GM23338 (cell line): ENCODE measurements around the gene KSR2. TPM values are rescaled to one million over a fixed set of nuclear protein-coding genes. Genes with fewer than 3 reads are reported as not detected.

Experiments
- ATAC-seq: fragments of 200-7000 bp; cut with Tn5 transposase; 3 replicates; pipeline ENCODE4 v1.9.1; 2020
- DNase-seq: peaks from one replicate; pipeline ENCODE4 v3.0.0-alpha.2; 2015; ENCODE audit warnings: low spot score
- H2AFZ ChIP-seq: fragments of 200-600 bp; sonication (generic); 2 replicates; pipeline ENCODE4 v1.8.0; 2016; ENCODE audit warnings: antibody characterized with exemption, mild to moderate bottlenecking, moderate library complexity
- H3F3A ChIP-seq: fragments of 200-600 bp; sonication (generic); replicated peaks from 2 replicates; pipeline ENCODE4 v1.8.0; 2017; ENCODE audit warnings: antibody characterized with exemption, mixed run types, low read depth
- H3K27ac ChIP-seq: fragments of 200-600 bp; sonication (generic); 2 replicates; pipeline ENCODE4 v1.6.1; 2016; ENCODE audit warnings: low read depth
- H3K27me3 ChIP-seq: fragments of 200-600 bp; sonication (generic); 2 replicates; pipeline ENCODE4 v1.8.0; 2016; ENCODE audit warnings: mild to moderate bottlenecking, mixed run types, moderate library complexity; ENCODE audit not compliant: insufficient read depth
- H3K36me3 ChIP-seq: fragments of 200-600 bp; sonication (generic); 2 replicates; pipeline ENCODE4 v1.8.0; 2016; ENCODE audit warnings: mild to moderate bottlenecking; ENCODE audit not compliant: insufficient read depth
- H3K4me1 ChIP-seq: fragments of 200-600 bp; sonication (generic); 2 replicates; pipeline ENCODE4 v1.8.0; 2016; ENCODE audit warnings: mild to moderate bottlenecking, moderate library complexity; ENCODE audit not compliant: insufficient read depth
- H3K4me2 ChIP-seq: fragments of 200-600 bp; sonication (generic); 2 replicates; pipeline ENCODE4 v1.7.1; 2017; ENCODE audit warnings: mixed run types
- H3K4me3 ChIP-seq: fragments of 200-600 bp; sonication (generic); 2 replicates; pipeline ENCODE4 v1.6.1; 2016; ENCODE audit warnings: mixed run types
- H3K79me2 ChIP-seq: fragments of 200-600 bp; sonication (generic); replicated peaks from 2 replicates; pipeline ENCODE4 v1.8.0; 2017; ENCODE audit warnings: mild to moderate bottlenecking; ENCODE audit not compliant: insufficient read depth
- H3K9me2 ChIP-seq: fragments of 200-600 bp; sonication (generic); 2 replicates; pipeline ENCODE4 v1.8.0; 2017; ENCODE audit not compliant: insufficient read depth
- H4K20me1 ChIP-seq: fragments of 200-600 bp; sonication (generic); replicated peaks from 2 replicates; pipeline ENCODE4 v1.8.0; 2017; ENCODE audit warnings: mild to moderate bottlenecking; ENCODE audit not compliant: insufficient read depth
- H3K27ac Mint-ChIP-seq: 2 replicates; pipeline ENCODE4 v1.8.0; 2020; ENCODE audit warnings: inconsistent platforms, mild to moderate bottlenecking, moderate library complexity, mixed read lengths
- H3K27me3 Mint-ChIP-seq: 3 replicates; pipeline ENCODE4 v1.8.0; 2022; ENCODE audit warnings: low read depth, mild to moderate bottlenecking, moderate library complexity, mixed read lengths, inconsistent platforms; ENCODE audit not compliant: insufficient read depth, poor library complexity
- H3K36me3 Mint-ChIP-seq: 3 replicates; pipeline ENCODE4 v1.8.0; 2021; ENCODE audit warnings: low read depth, mild to moderate bottlenecking, inconsistent platforms, moderate library complexity, mixed read lengths
- H3K4me1 Mint-ChIP-seq: 3 replicates; pipeline ENCODE4 v1.8.0; 2020; ENCODE audit warnings: mild to moderate bottlenecking, inconsistent platforms, mixed read lengths
- H3K4me3 Mint-ChIP-seq: 3 replicates; pipeline ENCODE4 v1.8.0; 2021; ENCODE audit warnings: moderate library complexity, mild to moderate bottlenecking, inconsistent platforms, mixed read lengths
- H3K9me3 Mint-ChIP-seq: 3 replicates; pipeline ENCODE4 v1.8.0; 2020; ENCODE audit warnings: moderate library complexity, mild to moderate bottlenecking, inconsistent platforms, mixed read lengths
- CREB1 ChIP-seq: fragments of 250-450 bp; sonication (Bioruptor Pico); IDR thresholded peaks from 2 replicates; pipeline ENCODE4 v1.5.0; 2020; ENCODE audit warnings: low read depth, mild to moderate bottlenecking, moderate library complexity
- EZH2 ChIP-seq: fragments of 200-600 bp; sonication (generic); IDR thresholded peaks from one replicate; pipeline ENCODE4 v1.8.0; 2017; ENCODE audit warnings: antibody characterized with exemption, mild to moderate bottlenecking, low read depth; ENCODE audit not compliant: unreplicated experiment
- EZH2phosphoT487 ChIP-seq: fragments of 200-600 bp; sonication (generic); IDR thresholded peaks from one replicate; pipeline ENCODE4 v1.8.1; 2018; ENCODE audit warnings: antibody characterized with exemption; ENCODE audit not compliant: unreplicated experiment
- JUNB ChIP-seq: IDR thresholded peaks from one replicate; pipeline ENCODE4 v1.6.1; 2016; ENCODE audit warnings: antibody characterized with exemption; ENCODE audit not compliant: unreplicated experiment
- NANOG ChIP-seq: IDR thresholded peaks from 2 replicates; pipeline ENCODE4 v1.6.1; 2016; ENCODE audit warnings: antibody characterized with exemption, borderline replicate concordance
- POLR2AphosphoS5 ChIP-seq: IDR thresholded peaks from 2 replicates; pipeline ENCODE4 v1.6.1; 2016; ENCODE audit warnings: antibody characterized with exemption, low read depth
- STAT1 ChIP-seq: IDR thresholded peaks from one replicate; pipeline ENCODE4 v1.6.1; 2016; ENCODE audit warnings: antibody characterized with exemption; ENCODE audit not compliant: unreplicated experiment
- ZNF114 ChIP-seq: fragments of 250-450 bp; sonication (Bioruptor Pico); IDR thresholded peaks from 2 replicates; pipeline ENCODE4 v1.5.0; 2020; ENCODE audit warnings: mild to moderate bottlenecking, moderate library complexity
- ZNF331 ChIP-seq: fragments of 250-450 bp; sonication (Bioruptor Pico); IDR thresholded peaks from 2 replicates; pipeline ENCODE4 v1.5.0; 2020; ENCODE audit warnings: low read depth, mild to moderate bottlenecking, moderate library complexity
- polyA plus RNA-seq: library from polyadenylated mRNA; unstranded; fragments of >200 nt; fragmentation: Nextera tagmentation; extraction: Ambion mirVana; gene quantifications from 2 replicates; pipeline ENCODE4 v1.2.1, GENCODE V29; 2016
- total RNA-seq: library from RNA; depleted of rRNA; stranded (reverse); fragments of >200 nt; shearing (Covaris generic); gene quantifications from 2 replicates; pipeline ENCODE4 v1.2.3, GENCODE V29; 2014
- TF ChIP-seq, protein P1 (sequence below), 2 experiments: fragments of 200-600 bp in 1 of 2; sonication (generic) in 1 of 2; conservative IDR thresholded peaks; 2 replicates each; pipeline versions ENCODE4 v1.5.1 to v1.6.1; 2016 to 2017; ENCODE audit warnings: antibody characterized with exemption in 2 of 2, low read depth in 2 of 2, mild to moderate bottlenecking in 2 of 2, moderate library complexity in 1 of 2
- TF ChIP-seq, protein P2 (sequence below): IDR thresholded peaks from one replicate; pipeline ENCODE4 v1.6.1; 2018; ENCODE audit warnings: antibody characterized with exemption; ENCODE audit not compliant: unreplicated experiment

Gene KSR2
- total and polyA plus RNA-seq, 2 experiments from 2014 or later: 1.1 to 2.7 TPM

DNA sequence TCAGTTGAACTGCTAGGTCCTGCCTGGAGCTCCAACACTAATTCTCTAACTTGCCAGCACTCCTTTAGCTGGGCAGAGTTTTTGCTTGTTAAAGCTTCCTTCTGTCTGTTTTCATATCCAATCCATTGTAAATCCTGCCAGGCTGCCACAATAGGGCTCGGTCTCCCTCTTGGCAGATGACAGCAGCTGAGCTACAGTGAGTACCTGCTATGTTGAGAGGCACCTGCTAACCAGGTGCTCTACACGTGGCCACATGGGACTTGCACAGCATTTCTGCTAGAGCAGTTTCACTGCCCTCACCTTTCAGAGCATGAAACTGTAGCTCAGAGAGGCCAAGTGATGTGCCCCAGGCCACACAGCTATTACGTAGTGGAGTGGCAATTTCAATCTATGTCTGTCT, 500.8 kb downstream of the KSR2 start (continued):
- TF ChIP-seq, protein P1, sequence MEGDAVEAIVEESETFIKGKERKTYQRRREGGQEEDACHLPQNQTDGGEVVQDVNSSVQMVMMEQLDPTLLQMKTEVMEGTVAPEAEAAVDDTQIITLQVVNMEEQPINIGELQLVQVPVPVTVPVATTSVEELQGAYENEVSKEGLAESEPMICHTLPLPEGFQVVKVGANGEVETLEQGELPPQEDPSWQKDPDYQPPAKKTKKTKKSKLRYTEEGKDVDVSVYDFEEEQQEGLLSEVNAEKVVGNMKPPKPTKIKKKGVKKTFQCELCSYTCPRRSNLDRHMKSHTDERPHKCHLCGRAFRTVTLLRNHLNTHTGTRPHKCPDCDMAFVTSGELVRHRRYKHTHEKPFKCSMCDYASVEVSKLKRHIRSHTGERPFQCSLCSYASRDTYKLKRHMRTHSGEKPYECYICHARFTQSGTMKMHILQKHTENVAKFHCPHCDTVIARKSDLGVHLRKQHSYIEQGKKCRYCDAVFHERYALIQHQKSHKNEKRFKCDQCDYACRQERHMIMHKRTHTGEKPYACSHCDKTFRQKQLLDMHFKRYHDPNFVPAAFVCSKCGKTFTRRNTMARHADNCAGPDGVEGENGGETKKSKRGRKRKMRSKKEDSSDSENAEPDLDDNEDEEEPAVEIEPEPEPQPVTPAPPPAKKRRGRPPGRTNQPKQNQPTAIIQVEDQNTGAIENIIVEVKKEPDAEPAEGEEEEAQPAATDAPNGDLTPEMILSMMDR (conservative IDR thresholded peaks at IDR 0.05; ENCODE audit: low read depth in 2 of 2): no peak
- TF ChIP-seq CREB1 (CRISPR knock-in tag): no peak
- no peak for TF ChIP-seq ZNF114 (CRISPR knock-in tag)

DNA sequence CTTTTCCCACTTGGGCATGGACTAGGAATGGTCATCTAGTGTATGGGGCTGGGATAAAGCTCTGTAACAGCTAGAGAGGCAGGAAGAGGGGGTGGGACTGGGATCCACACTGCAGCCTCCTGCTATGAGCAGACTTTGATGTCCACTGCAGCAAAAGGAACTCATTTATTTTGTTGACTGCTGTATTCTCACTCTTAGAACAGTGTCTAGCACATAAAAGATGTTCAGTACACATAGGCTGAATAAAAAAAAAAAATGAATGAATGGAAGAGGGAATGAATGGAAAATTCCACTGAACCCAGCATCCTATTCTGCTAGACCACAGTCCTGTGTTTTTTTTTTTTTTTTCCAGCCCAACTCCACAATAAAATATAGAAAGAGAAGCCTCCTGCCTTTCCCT, 501.2 kb downstream of the KSR2 start:
- no peak overlapping the region for H2AFZ ChIP-seq
- peaks cover 4% of the 10 kb centered on the region; the same call in 2 of the 3 replicates for H3K9me3 Mint-ChIP-seq
- H4K20me1 ChIP-seq: no peaks in the 10 kb centered on the region
- H3K4me1 ChIP-seq: no peaks in the 10 kb centered on the region
- H3K27me3 ChIP-seq: no peaks in the 10 kb centered on the region
- no peaks in the 10 kb centered on the region for H3K36me3 ChIP-seq
- no peak overlapping the region for H3K27ac Mint-ChIP-seq
- H3K27ac ChIP-seq: no peak overlapping the region
- 0 out of 2 replicates have a peak, but pooled peaks cover 7% of the 10 kb centered on the region for H3K9me2 ChIP-seq
- H3K36me3 Mint-ChIP-seq: peaks cover 4% of the 10 kb centered on the region; the same call in 1 of the 3 replicates
- ATAC-seq: no peak
- TF ChIP-seq NANOG (no peak), STAT1 (no peak), EZH2phosphoT487 (no peak)
- H3K4me1 Mint-ChIP-seq: no peaks in the 10 kb centered on the region
- no peaks in the 10 kb centered on the region for H3K79me2 ChIP-seq
- H3K4me2 ChIP-seq: no peak overlapping the region
- no peak overlapping the region for H3K4me3 Mint-ChIP-seq
- H3K27me3 Mint-ChIP-seq: peaks cover 3% of the 10 kb centered on the region
- H3F3A ChIP-seq: no peaks in the 10 kb centered on the region
- no peak for DNase-seq
- no peak overlapping the region for H3K4me3 ChIP-seq

DNA sequence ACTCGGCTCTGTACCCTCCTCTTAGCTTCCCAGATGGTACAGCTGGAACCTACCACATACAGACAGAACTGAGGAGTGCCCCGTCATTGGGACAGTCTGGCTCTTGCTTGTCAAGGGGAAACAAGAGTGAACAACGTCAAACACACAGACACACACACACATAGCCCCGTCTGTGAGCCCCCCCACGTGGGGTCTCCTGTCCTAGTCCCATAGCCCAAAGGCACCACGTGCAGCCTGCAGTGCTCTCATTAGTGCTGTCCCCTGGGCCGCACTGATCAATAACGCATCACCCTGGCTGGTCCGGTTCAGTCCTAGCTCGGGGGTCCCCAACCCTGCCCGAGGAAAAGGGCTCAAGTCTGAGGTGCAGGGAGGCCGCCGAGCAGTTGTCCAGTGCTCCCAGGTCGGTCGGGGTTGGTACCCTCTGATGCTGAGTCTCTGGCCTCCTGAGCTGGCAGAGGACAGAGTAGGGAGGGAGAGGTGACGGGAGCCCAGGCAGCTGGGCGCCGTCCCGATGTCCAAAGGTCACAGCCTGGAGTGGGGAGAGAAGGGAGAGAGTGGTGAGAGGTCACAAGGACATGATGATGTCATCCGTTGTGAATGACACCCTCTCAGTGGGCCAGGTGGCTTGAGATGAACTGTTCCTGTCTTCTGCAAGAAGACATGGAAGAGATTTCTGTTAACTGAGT, 502.0 kb downstream of the KSR2 start:
- no peak overlapping the region for H3K4me3 Mint-ChIP-seq

More for the DNA sequence above, 502.0 kb downstream of the KSR2 start:
- DNase-seq: no peak
- no peaks in the 10 kb centered on the region for H3K4me1 Mint-ChIP-seq
- TF ChIP-seq NANOG: no peak
- TF ChIP-seq POLR2AphosphoS5: no peak
- TF ChIP-seq STAT1: no peak
- TF ChIP-seq JUNB: no peak
- no peak for TF ChIP-seq ZNF331 (CRISPR knock-in tag)
- no peak for TF ChIP-seq ZNF114 (CRISPR knock-in tag)
- TF ChIP-seq, protein P2, sequence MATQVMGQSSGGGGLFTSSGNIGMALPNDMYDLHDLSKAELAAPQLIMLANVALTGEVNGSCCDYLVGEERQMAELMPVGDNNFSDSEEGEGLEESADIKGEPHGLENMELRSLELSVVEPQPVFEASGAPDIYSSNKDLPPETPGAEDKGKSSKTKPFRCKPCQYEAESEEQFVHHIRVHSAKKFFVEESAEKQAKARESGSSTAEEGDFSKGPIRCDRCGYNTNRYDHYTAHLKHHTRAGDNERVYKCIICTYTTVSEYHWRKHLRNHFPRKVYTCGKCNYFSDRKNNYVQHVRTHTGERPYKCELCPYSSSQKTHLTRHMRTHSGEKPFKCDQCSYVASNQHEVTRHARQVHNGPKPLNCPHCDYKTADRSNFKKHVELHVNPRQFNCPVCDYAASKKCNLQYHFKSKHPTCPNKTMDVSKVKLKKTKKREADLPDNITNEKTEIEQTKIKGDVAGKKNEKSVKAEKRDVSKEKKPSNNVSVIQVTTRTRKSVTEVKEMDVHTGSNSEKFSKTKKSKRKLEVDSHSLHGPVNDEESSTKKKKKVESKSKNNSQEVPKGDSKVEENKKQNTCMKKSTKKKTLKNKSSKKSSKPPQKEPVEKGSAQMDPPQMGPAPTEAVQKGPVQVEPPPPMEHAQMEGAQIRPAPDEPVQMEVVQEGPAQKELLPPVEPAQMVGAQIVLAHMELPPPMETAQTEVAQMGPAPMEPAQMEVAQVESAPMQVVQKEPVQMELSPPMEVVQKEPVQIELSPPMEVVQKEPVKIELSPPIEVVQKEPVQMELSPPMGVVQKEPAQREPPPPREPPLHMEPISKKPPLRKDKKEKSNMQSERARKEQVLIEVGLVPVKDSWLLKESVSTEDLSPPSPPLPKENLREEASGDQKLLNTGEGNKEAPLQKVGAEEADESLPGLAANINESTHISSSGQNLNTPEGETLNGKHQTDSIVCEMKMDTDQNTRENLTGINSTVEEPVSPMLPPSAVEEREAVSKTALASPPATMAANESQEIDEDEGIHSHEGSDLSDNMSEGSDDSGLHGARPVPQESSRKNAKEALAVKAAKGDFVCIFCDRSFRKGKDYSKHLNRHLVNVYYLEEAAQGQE: no peak
- TF ChIP-seq, protein P1 (conservative IDR thresholded peaks at IDR 0.05; ENCODE audit: low read depth in 2 of 2): no peak
- no peak for TF ChIP-seq EZH2
- no peak overlapping the region for H3K4me3 ChIP-seq
- H3K9me2 ChIP-seq: 0 out of 2 replicates have a peak, but pooled peaks cover 7% of the 10 kb centered on the region
- no peak overlapping the region for H3K27ac ChIP-seq
- H3K27me3 ChIP-seq: no peaks in the 10 kb centered on the region
- H3K27ac Mint-ChIP-seq: no peak overlapping the region
- H3K36me3 ChIP-seq: no peaks in the 10 kb centered on the region
- ATAC-seq: no peak
- H3K36me3 Mint-ChIP-seq: peaks cover 4% of the 10 kb centered on the region; the same call in 1 of the 3 replicates
- H3K4me1 ChIP-seq: no peaks in the 10 kb centered on the region
- H3K79me2 ChIP-seq: no peaks in the 10 kb centered on the region
- peaks cover 4% of the 10 kb centered on the region; the same call in 2 of the 3 replicates for H3K9me3 Mint-ChIP-seq
- H4K20me1 ChIP-seq: no peaks in the 10 kb centered on the region
- peaks cover 3% of the 10 kb centered on the region for H3K27me3 Mint-ChIP-seq
- no peak overlapping the region for H2AFZ ChIP-seq
- no peaks in the 10 kb centered on the region for H3F3A ChIP-seq
- no peak overlapping the region for H3K4me2 ChIP-seq
